ENCODE measurements around the gene XRRA1.

DNA sequence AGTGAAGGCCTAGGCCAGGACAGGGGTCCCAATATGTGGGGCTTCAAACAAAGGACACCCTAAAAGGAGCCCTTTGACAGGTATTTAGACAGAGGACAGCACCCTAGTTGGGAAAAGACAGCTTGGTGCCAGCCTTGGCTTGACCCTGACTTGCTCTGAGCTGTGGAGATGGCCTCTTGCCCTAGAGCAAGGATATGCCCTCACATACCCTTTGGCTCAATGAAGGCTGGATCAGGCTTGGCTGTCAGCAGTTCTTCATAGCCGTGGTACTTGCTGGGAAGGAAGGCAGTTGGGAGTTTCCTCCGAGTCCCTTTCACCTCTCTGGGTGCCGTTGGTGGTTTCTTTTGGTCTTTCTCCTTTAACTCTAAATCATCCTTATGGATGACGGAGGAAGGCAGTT lies 104.0 kb downstream of the XRRA1 start:
- TF ChIP-seq, protein P1, sequence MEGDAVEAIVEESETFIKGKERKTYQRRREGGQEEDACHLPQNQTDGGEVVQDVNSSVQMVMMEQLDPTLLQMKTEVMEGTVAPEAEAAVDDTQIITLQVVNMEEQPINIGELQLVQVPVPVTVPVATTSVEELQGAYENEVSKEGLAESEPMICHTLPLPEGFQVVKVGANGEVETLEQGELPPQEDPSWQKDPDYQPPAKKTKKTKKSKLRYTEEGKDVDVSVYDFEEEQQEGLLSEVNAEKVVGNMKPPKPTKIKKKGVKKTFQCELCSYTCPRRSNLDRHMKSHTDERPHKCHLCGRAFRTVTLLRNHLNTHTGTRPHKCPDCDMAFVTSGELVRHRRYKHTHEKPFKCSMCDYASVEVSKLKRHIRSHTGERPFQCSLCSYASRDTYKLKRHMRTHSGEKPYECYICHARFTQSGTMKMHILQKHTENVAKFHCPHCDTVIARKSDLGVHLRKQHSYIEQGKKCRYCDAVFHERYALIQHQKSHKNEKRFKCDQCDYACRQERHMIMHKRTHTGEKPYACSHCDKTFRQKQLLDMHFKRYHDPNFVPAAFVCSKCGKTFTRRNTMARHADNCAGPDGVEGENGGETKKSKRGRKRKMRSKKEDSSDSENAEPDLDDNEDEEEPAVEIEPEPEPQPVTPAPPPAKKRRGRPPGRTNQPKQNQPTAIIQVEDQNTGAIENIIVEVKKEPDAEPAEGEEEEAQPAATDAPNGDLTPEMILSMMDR (tag by site-specific recombination; IDR thresholded peaks at IDR 0.05) = no peak
- no peak for TF ChIP-seq YY1 (tag by site-specific recombination; IDR thresholded peaks at IDR 0.05)

Data from HEK293 (cell line).